IMR-90 (cell line): Measurements from ENCODE around the gene SOBP. TPM values are rescaled to one million over a fixed set of nuclear protein-coding genes. Genes with fewer than 3 reads are reported as not detected.

Experiments used
- ATAC-seq: fragments of 200-7000 bp; cut with Tn5 transposase; 2 replicates; pipeline ENCODE4 v1.9.1; 2020; ENCODE audit warnings: low read depth, mild to moderate bottlenecking, moderate library complexity
- BruUV-seq: library from RNA; stranded (reverse); fragments of 400-500 nt; replicated peaks from 2 replicates; lab custom pipeline; 2021; lab: Mats Ljungman, UMichigan
- CTCF ChIA-PET: fragments of 300-600 bp; formaldehyde crosslinking; extraction: SDS; loops from one replicate; lab custom pipeline; 2021; ENCODE audit warnings: antibody characterized with exemption; lab: Yijun Ruan, JAX
- POLR2A ChIA-PET: fragments of 300-600 bp; sonication (Branson Sonifier 250); formaldehyde crosslinking; loops from one replicate; lab custom pipeline; 2022; ENCODE audit warnings: antibody characterized with exemption; ENCODE audit not compliant: unreplicated experiment; lab: Charles Lee
- DNase-seq: peaks from one replicate; pipeline ENCODE4 v3.0.0; 2013
- H2AFZ ChIP-seq: replicated peaks from 2 replicates; pipeline ENCODE3; 2013; ENCODE audit warnings: low read length, mild to moderate bottlenecking; ENCODE audit not compliant: poor library complexity
- H2AK5ac ChIP-seq: 2 replicates; pipeline ENCODE4 v1.6.1; 2013; ENCODE audit warnings: low read depth, low read length, inconsistent platforms
- H2AK9ac ChIP-seq: replicated peaks from 2 replicates; pipeline ENCODE3; 2013; ENCODE audit warnings: mild to moderate bottlenecking, low read depth, low read length, moderate library complexity; ENCODE audit not compliant: poor library complexity
- H2BK120ac ChIP-seq: 2 replicates; pipeline ENCODE4 v1.6.1; 2013; ENCODE audit warnings: low read depth, low read length, inconsistent platforms
- H2BK15ac ChIP-seq: 3 replicates; pipeline ENCODE4 v1.6.1; 2013; ENCODE audit warnings: low read depth, low read length, inconsistent platforms
- H2BK20ac ChIP-seq: 2 replicates; pipeline ENCODE4 v1.6.1; 2013; ENCODE audit warnings: low read depth, mild to moderate bottlenecking, inconsistent platforms, low read length, moderate library complexity
- H2BK5ac ChIP-seq: 2 replicates; pipeline ENCODE4 v1.6.1; 2013; ENCODE audit warnings: mild to moderate bottlenecking, low read depth, low read length, inconsistent platforms; ENCODE audit not compliant: poor library complexity, severe bottlenecking
- H3K14ac ChIP-seq: replicated peaks from 2 replicates; pipeline ENCODE4 v1.6.1; 2013; ENCODE audit warnings: low read depth, low read length, inconsistent platforms
- H3K18ac ChIP-seq: 2 replicates; pipeline ENCODE4 v1.6.1; 2013; ENCODE audit warnings: low read depth, low read length, control low read depth
- H3K23ac ChIP-seq: 2 replicates; pipeline ENCODE4 v1.6.1; 2013; ENCODE audit warnings: low read depth, low read length, inconsistent platforms
- H3K27ac ChIP-seq: 2 replicates; pipeline ENCODE4 v1.5.1; 2013; ENCODE audit warnings: mild to moderate bottlenecking, control low read depth, low read length; ENCODE audit not compliant: insufficient read depth
- H3K27me3 ChIP-seq: 2 replicates; pipeline ENCODE4 v1.6.1; 2013; ENCODE audit warnings: low read length; ENCODE audit not compliant: control insufficient read depth, insufficient read depth
- H3K36me3 ChIP-seq: 2 replicates; pipeline ENCODE4 v1.6.1; 2013; ENCODE audit warnings: low read length, mixed read lengths; ENCODE audit not compliant: control insufficient read depth, insufficient read depth
- H3K4ac ChIP-seq: 2 replicates; pipeline ENCODE4 v1.6.1; 2013; ENCODE audit warnings: low read depth, low read length, inconsistent platforms
- H3K4me1 ChIP-seq: 2 replicates; pipeline ENCODE4 v1.6.1; 2013; ENCODE audit warnings: low read length, mixed read lengths; ENCODE audit not compliant: control insufficient read depth, insufficient read depth
- H3K4me2 ChIP-seq: 2 replicates; pipeline ENCODE4 v1.6.1; 2013; ENCODE audit warnings: low read depth, mild to moderate bottlenecking, control low read depth, low read length, moderate library complexity
- H3K4me3 ChIP-seq: 2 replicates; pipeline ENCODE4 v1.5.1; 2013; ENCODE audit warnings: low read depth, mild to moderate bottlenecking, control low read depth, low read length, moderate library complexity; ENCODE audit not compliant: insufficient read depth
- H3K56ac ChIP-seq: 2 replicates; pipeline ENCODE4 v1.6.1; 2013; ENCODE audit warnings: low read length, inconsistent platforms; ENCODE audit not compliant: insufficient read depth; ENCODE audit errors: extremely low read depth
- H3K79me1 ChIP-seq, 2 experiments: 2 replicates each; pipeline ENCODE4 v1.6.1; 2013; ENCODE audit warnings: low read length in 2 of 2, inconsistent platforms in 1 of 2, low read depth in 1 of 2
- H3K9ac ChIP-seq: 2 replicates; pipeline ENCODE4 v1.6.1; 2013; ENCODE audit warnings: low read depth, low read length, control low read depth
- H3K9me1 ChIP-seq: 2 replicates; pipeline ENCODE4 v1.6.1; 2013; ENCODE audit warnings: low read length, inconsistent platforms; ENCODE audit not compliant: insufficient read depth
- H3K9me3 ChIP-seq: 2 replicates; pipeline ENCODE4 v1.6.1; 2013; ENCODE audit warnings: low read length; ENCODE audit not compliant: control insufficient read depth, insufficient read depth
- H4K20me1 ChIP-seq: 2 replicates; pipeline ENCODE4 v1.6.1; 2013; ENCODE audit warnings: low read length, inconsistent platforms; ENCODE audit not compliant: insufficient read depth
- H4K5ac ChIP-seq: 2 replicates; pipeline ENCODE4 v1.6.1; 2013; ENCODE audit warnings: mild to moderate bottlenecking, low read depth, low read length, control low read depth
- H4K8ac ChIP-seq, 2 experiments: 2 replicates each; pipeline ENCODE4 v1.6.1; 2013; ENCODE audit warnings: low read depth in 2 of 2, low read length in 2 of 2, control low read depth in 1 of 2, inconsistent platforms in 1 of 2
- H4K91ac ChIP-seq: 2 replicates; pipeline ENCODE4 v1.6.1; 2013; ENCODE audit warnings: low read depth, low read length, inconsistent platforms; ENCODE audit not compliant: insufficient read depth
- BHLHE40 ChIP-seq: fragments of 150-350 bp; IDR thresholded peaks from 2 replicates; pipeline ENCODE4 v1.6.1; 2016; ENCODE audit warnings: mild to moderate bottlenecking, low read depth, low read length
- CEBPB ChIP-seq: IDR thresholded peaks from 2 replicates; pipeline ENCODE4 v1.6.1; 2012; ENCODE audit warnings: low read depth, low read length, improper control_type of control experiment
- CHD1 ChIP-seq: IDR thresholded peaks from 2 replicates; pipeline ENCODE4 v1.6.1; 2012; ENCODE audit warnings: low read depth, low read length, improper control_type of control experiment
- CTCF ChIP-seq: conservative IDR thresholded peaks from 2 replicates; pipeline ENCODE4 v1.5.1; 2012; ENCODE audit warnings: mild to moderate bottlenecking, low read depth, low read length, improper control_type of control experiment
- ELK1 ChIP-seq: fragments of 150-350 bp; IDR thresholded peaks from 2 replicates; pipeline ENCODE4 v1.6.1; 2016; ENCODE audit warnings: low read depth, mild to moderate bottlenecking, low read length, moderate library complexity, borderline replicate concordance
- FOS ChIP-seq: fragments of 150-350 bp; IDR thresholded peaks from 2 replicates; pipeline ENCODE4 v1.6.1; 2016; ENCODE audit warnings: low read depth, low read length
- MAFK ChIP-seq: IDR thresholded peaks from 2 replicates; pipeline ENCODE4 v1.6.1; 2012; ENCODE audit warnings: low read depth, low read length, improper control_type of control experiment
- MAZ ChIP-seq: IDR thresholded peaks from 2 replicates; pipeline ENCODE4 v1.6.1; 2012; ENCODE audit warnings: low read depth, mild to moderate bottlenecking, low read length, improper control_type of control experiment, moderate library complexity, borderline replicate concordance
- MXI1 ChIP-seq: IDR thresholded peaks from 2 replicates; pipeline ENCODE4 v1.6.1; 2012; ENCODE audit warnings: low read depth, mild to moderate bottlenecking, low read length, moderate library complexity, borderline replicate concordance
- NFE2L2 ChIP-seq: fragments of 150-350 bp; IDR thresholded peaks from 2 replicates; pipeline ENCODE4 v1.6.1; 2016; ENCODE audit warnings: low read depth, mild to moderate bottlenecking, low read length
- POLR2A ChIP-seq: IDR thresholded peaks from 2 replicates; pipeline ENCODE4 v1.6.1; 2012; ENCODE audit warnings: mild to moderate bottlenecking, low read depth, low read length
- RAD21 ChIP-seq: IDR thresholded peaks from 2 replicates; pipeline ENCODE4 v1.6.1; 2012; ENCODE audit warnings: low read length, improper control_type of control experiment
- RCOR1 ChIP-seq: IDR thresholded peaks from 2 replicates; pipeline ENCODE4 v1.6.1; 2012; ENCODE audit warnings: mild to moderate bottlenecking, low read length, improper control_type of control experiment; ENCODE audit not compliant: insufficient replicate concordance
- RFX5 ChIP-seq: IDR thresholded peaks from 2 replicates; pipeline ENCODE4 v1.8.0; 2012; ENCODE audit warnings: low read depth, mild to moderate bottlenecking, low read length, moderate library complexity
- SMC3 ChIP-seq: fragments of 150-350 bp; IDR thresholded peaks from 2 replicates; pipeline ENCODE4 v1.6.1; 2016; ENCODE audit warnings: low read depth, mild to moderate bottlenecking, antibody characterized with exemption, low read length, moderate library complexity
- WGBS, 2 experiments: methylation state at CpG; one replicate each; pipeline versions ENCODE4 v1.1.5 to v1.1.7; 2013; ENCODE audit warnings: missing lambda C conversion rate in 2 of 2; ENCODE audit not compliant: insufficient read length in 1 of 2; ENCODE audit errors: extremely low coverage in 2 of 2; 5-methylcytosine and 5-hydroxymethylcytosine counted together
- dilution Hi-C: fragments of 300-500 bp; cut with HindIII; formaldehyde crosslinking; loops from one replicate; pipeline ENCODE4 v1.14.3; 2018; ENCODE audit warnings: low sequenced_read_pairs; ENCODE audit not compliant: unreplicated experiment
- in situ Hi-C: fragments of 300-500 bp; cut with MboI; formaldehyde crosslinking; loops from 3 replicates; pipeline ENCODE4 v1.14.3; 2019; ENCODE audit warnings: low sequenced_read_pairs, inconsistent platforms, mixed read lengths
- intact Hi-C: fragments of 100-400 bp; cut with micrococcal nuclease; formaldehyde crosslinking; loops from 2 replicates; pipeline ENCODE4 v1.10.0; 2022
- polyA plus RNA-seq, 3 experiments: library from polyadenylated mRNA; depleted of rRNA; stranded (reverse); fragments of >200 nt; gene quantifications; 2 replicates each; pipeline ENCODE4 v1.2.3, GENCODE V29; 2012; ENCODE audit warnings: low replicate concordance in 1 of 3
- total RNA-seq: library from RNA; depleted of rRNA; stranded (reverse); fragments of >200 nt; gene quantifications from 2 replicates; pipeline ENCODE4 v1.2.3, GENCODE V29; 2012
- TF ChIP-seq, protein P1 (sequence below): fragments of 150-350 bp; IDR thresholded peaks from 2 replicates; pipeline ENCODE4 v1.6.1; 2017; ENCODE audit warnings: mild to moderate bottlenecking, antibody characterized with exemption, low read length, low read depth

The SOBP gene
- total and polyA plus RNA-seq, 2 of the 4 experiments (the other 2 are of a cell fraction), result 0.60 to 0.72 TPM

- Histone ChIP-seq H4K5ac (no peak overlapping the region), H2BK120ac (no peak overlapping the region), H4K20me1 (no peaks in the 10 kb centered on the region), H3K36me3 (0 out of 2 replicates have a peak, but pooled peaks cover 1% of the 10 kb centered on the region), H4K91ac (no peak overlapping the region), H3K79me1 (no peaks in the 10 kb centered on the region), H3K27me3 (no peaks in the 10 kb centered on the region), H2BK5ac (no peak overlapping the region), H2AFZ (peak overlapping the region; percentile 19), H2BK20ac (no peak overlapping the region), H2BK15ac (no peak overlapping the region), H3K18ac (no peak overlapping the region), H3K56ac (no peak overlapping the region), H2AK9ac (no peak overlapping the region), H3K9me3 (no peaks in the 10 kb centered on the region), H3K4me3 (no peak overlapping the region), H3K4me1 (no peaks in the 10 kb centered on the region), H4K8ac (no peak overlapping the region), H3K27ac (no peak overlapping the region), H3K14ac (no peak overlapping the region), H3K4me2 (no peak overlapping the region), H3K4ac (no peak overlapping the region), H2AK5ac (no peak overlapping the region), H3K9ac (no peak overlapping the region), H3K9me1 (no peaks in the 10 kb centered on the region), H3K23ac (no peak overlapping the region)
- ChIA-PET POLR2A (no interaction called here), CTCF (no interaction called here)
- WGBS, 2 experiments, result no CpG with 5 or more reads among the region's 9 CpGs
- dilution Hi-C loops (no loop called here), intact Hi-C loops (no loop called here), in situ Hi-C loops (no loop called here)
- no peak for DNase-seq
- BruUV-seq, result no TSS peak
- no peak for ATAC-seq
- TF ChIP-seq POLR2A (no peak), NFE2L2 (no peak), ELK1 (no peak), MAFK (no peak), BHLHE40 (no peak), CTCF (no peak), CHD1 (no peak), MXI1 (no peak), FOS (no peak), CEBPB (no peak), RCOR1 (no peak), MAZ (no peak), RFX5 (no peak), SMC3 (no peak), RAD21 (no peak)
- TF ChIP-seq, protein P1, sequence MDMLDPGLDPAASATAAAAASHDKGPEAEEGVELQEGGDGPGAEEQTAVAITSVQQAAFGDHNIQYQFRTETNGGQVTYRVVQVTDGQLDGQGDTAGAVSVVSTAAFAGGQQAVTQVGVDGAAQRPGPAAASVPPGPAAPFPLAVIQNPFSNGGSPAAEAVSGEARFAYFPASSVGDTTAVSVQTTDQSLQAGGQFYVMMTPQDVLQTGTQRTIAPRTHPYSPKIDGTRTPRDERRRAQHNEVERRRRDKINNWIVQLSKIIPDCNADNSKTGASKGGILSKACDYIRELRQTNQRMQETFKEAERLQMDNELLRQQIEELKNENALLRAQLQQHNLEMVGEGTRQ, result no peak
Observed at GRCh38 chr6:107616775-107617174, 126.9 kb downstream of the SOBP start.
